HepG2 (cell line): ENCODE results near the gene HKDC1. TPM values are rescaled to one million over a fixed set of nuclear protein-coding genes. Genes with fewer than 3 reads are reported as not detected.

Source experiments
- ATAC-seq: fragments of 200-7000 bp; cut with Tn5 transposase; 3 replicates; pipeline ENCODE4 v1.9.1; 2020; ENCODE audit warnings: mild to moderate bottlenecking, moderate library complexity
- BruUV-seq: library from RNA; stranded (reverse); fragments of 400-500 nt; replicated peaks from 2 replicates; lab custom pipeline; 2021; lab: Mats Ljungman, UMichigan
- CTCF ChIA-PET: fragments of 300-600 bp; formaldehyde crosslinking; extraction: SDS; loops from one replicate; lab custom pipeline; 2021; ENCODE audit warnings: low total read pairs, inconsistent platforms, low intra/inter-chr PET ratio; lab: Yijun Ruan, JAX
- POLR2A ChIA-PET: fragments of 350-600 bp; sonication (Branson Sonifier 250); formaldehyde crosslinking; loops from one replicate; lab custom pipeline; 2020; ENCODE audit warnings: antibody characterized with exemption, inconsistent platforms; lab: Yijun Ruan, JAX
- DNase-seq: peaks from one replicate; pipeline ENCODE4 v3.0.0-alpha.2; 2015; ENCODE audit warnings: low spot score
- FAIRE-seq: peaks from 3 replicates; lab custom pipeline; 2011; peaks lifted over from hg19 to GRCh38; lab: Jason Lieb, UNC
- H2AFZ ChIP-seq: one replicate; pipeline ENCODE4 v1.6.1; 2011; ENCODE audit warnings: low read length, inconsistent platforms
- H3K27ac ChIP-seq: fragments of 300-600 bp; 3 replicates; pipeline ENCODE4 v1.8.0; 2011; ENCODE audit warnings: mixed run types, mild to moderate bottlenecking, mixed read lengths, low read length, inconsistent platforms; ENCODE audit not compliant: insufficient read depth; ENCODE audit errors: extremely low read length
- H3K27me3 ChIP-seq, 2 experiments: fragments of 200-600 bp in 1 of 2; 2 replicates in 1 of 2; 3 replicates in 1 of 2; pipeline versions ENCODE4 v1.6.0 to v1.8.0; 2011; ENCODE audit warnings: low read length in 2 of 2, mild to moderate bottlenecking in 2 of 2, moderate library complexity in 2 of 2, inconsistent platforms in 1 of 2; ENCODE audit not compliant: insufficient read depth in 2 of 2, control insufficient read depth in 1 of 2
- H3K36me3 ChIP-seq, 2 experiments: fragments of 200-600 bp in 1 of 2; replicated peaks in 1 of 2; 2 replicates in 1 of 2; 3 replicates in 1 of 2; pipeline versions ENCODE4 v1.5.1 to v1.8.0; 2011; ENCODE audit warnings: low read length in 2 of 2, inconsistent platforms in 1 of 2; ENCODE audit not compliant: insufficient read depth in 2 of 2, control insufficient read depth in 1 of 2
- H3K4me1 ChIP-seq: 2 replicates; pipeline ENCODE4 v1.5.1; 2012; ENCODE audit warnings: low read length, inconsistent platforms; ENCODE audit not compliant: insufficient read depth
- H3K4me2 ChIP-seq: 2 replicates; pipeline ENCODE4 v1.6.0; 2011; ENCODE audit warnings: low read depth, low read length, inconsistent platforms
- H3K4me3 ChIP-seq, 3 experiments: fragments of 200-600 bp in 1 of 3; sonication (generic), shearing (Covaris generic) in 1 of 3; replicated peaks in 1 of 3; 2 replicates each; pipeline ENCODE4 v1.5.1; 2011 to 2016; ENCODE audit warnings: low read length in 3 of 3, inconsistent platforms in 2 of 3, low read depth in 2 of 3, mild to moderate bottlenecking in 2 of 3, control low read depth in 1 of 3, mixed read lengths in 1 of 3; ENCODE audit not compliant: insufficient read depth in 1 of 3
- H3K79me2 ChIP-seq: one replicate; pipeline ENCODE4 v1.6.1; 2011; ENCODE audit warnings: low read length, inconsistent platforms; ENCODE audit not compliant: insufficient read depth
- H3K9ac ChIP-seq: 2 replicates; pipeline ENCODE4 v1.6.0; 2011; ENCODE audit warnings: mild to moderate bottlenecking, low read depth, low read length, inconsistent platforms; ENCODE audit not compliant: insufficient read depth
- H3K9me3 ChIP-seq: 2 replicates; pipeline ENCODE4 v1.5.1; 2012; ENCODE audit warnings: mild to moderate bottlenecking, low read length
- H4K20me1 ChIP-seq: 2 replicates; pipeline ENCODE4 v1.6.0; 2011; ENCODE audit warnings: inconsistent platforms, mild to moderate bottlenecking, low read length, moderate library complexity; ENCODE audit not compliant: insufficient read depth
- FOXP1 ChIP-seq, 2 experiments: fragments of 450-650 bp in 1 of 2; IDR thresholded peaks; 2 replicates each; pipeline ENCODE4 v1.6.1; 2017 to 2018; ENCODE audit warnings: antibody characterized with exemption in 1 of 2
- HMGA1 ChIP-seq: sonication (generic); formaldehyde crosslinking; conservative IDR thresholded peaks from 2 replicates; pipeline ENCODE4 v1.4.0; 2020; ENCODE audit warnings: missing genetic modification reagents
- MXI1 ChIP-seq: IDR thresholded peaks from 3 replicates; pipeline ENCODE4 v1.6.1; 2012; ENCODE audit warnings: low read depth, low read length, inconsistent platforms, borderline replicate concordance
- MYNN ChIP-seq: sonication (generic); formaldehyde crosslinking; IDR thresholded peaks from 2 replicates; pipeline ENCODE4 v1.4.0; 2020; ENCODE audit warnings: mild to moderate bottlenecking, low read depth, missing genetic modification reagents
- NR2F1 ChIP-seq, 2 experiments: fragments of 450-650 bp in 1 of 2; formaldehyde crosslinking in 1 of 2; IDR thresholded peaks; 2 replicates each; pipeline versions ENCODE4 v1.5.0 to v1.6.1; 2016 to 2020; ENCODE audit warnings: mild to moderate bottlenecking in 1 of 2, missing compliant biosample characterization in 1 of 2, missing genetic modification reagents in 1 of 2, moderate library complexity in 1 of 2
- RBFOX2 ChIP-seq: fragments of 200-400 bp; formaldehyde crosslinking; IDR thresholded peaks from 2 replicates; pipeline ENCODE4 v1.6.1; 2017; ENCODE audit warnings: low read depth, mild to moderate bottlenecking, low read length
- RFXANK ChIP-seq: IDR thresholded peaks from 2 replicates; pipeline ENCODE4 v1.6.1; 2016
- SMAD3 ChIP-seq: sonication (generic); formaldehyde crosslinking; IDR thresholded peaks from 2 replicates; pipeline ENCODE4 v1.4.0; 2020; ENCODE audit warnings: missing genetic modification reagents
- TEAD2 ChIP-seq: sonication (generic); formaldehyde crosslinking; IDR thresholded peaks from 2 replicates; pipeline ENCODE4 v1.9.0; 2021; ENCODE audit warnings: missing genetic modification reagents
- ZFP36L1 ChIP-seq: sonication (generic); formaldehyde crosslinking; IDR thresholded peaks from 2 replicates; pipeline ENCODE4 v1.8.0; 2022; ENCODE audit warnings: mild to moderate bottlenecking, missing genetic modification reagents, moderate library complexity
- ZFP37 ChIP-seq: sonication (generic); formaldehyde crosslinking; IDR thresholded peaks from 2 replicates; pipeline ENCODE4 v1.4.0; 2020; ENCODE audit warnings: missing genetic modification reagents, borderline replicate concordance
- ZFP62 ChIP-seq: sonication (generic); formaldehyde crosslinking; IDR thresholded peaks from 2 replicates; pipeline ENCODE4 v1.4.0; 2020; ENCODE audit warnings: missing genetic modification reagents
- ZNF562 ChIP-seq: sonication (generic); formaldehyde crosslinking; IDR thresholded peaks from 2 replicates; pipeline ENCODE4 v1.8.0; 2022; ENCODE audit warnings: missing genetic modification reagents, borderline replicate concordance
- WGBS: methylation state at CpG from one replicate; pipeline ENCODE4 v1.1.6; 2017; ENCODE audit warnings: low lambda C conversion rate; 5-methylcytosine and 5-hydroxymethylcytosine counted together
- in situ Hi-C: cut with HindIII; loops from 2 replicates; pipeline ENCODE4 v1.10.0; 2017; ENCODE audit warnings: low pct_unique_long_range_greater_than_20kb; ENCODE audit not compliant: extremely low pct_ligation_motif_present
- intact Hi-C: fragments of 100-400 bp; cut with micrococcal nuclease; formaldehyde crosslinking; loops from one replicate; pipeline ENCODE4 v1.10.0; 2022; ENCODE audit not compliant: unreplicated experiment
- polyA plus RNA-seq, 8 experiments: library from polyadenylated mRNA; depleted of rRNA in 3 of 8; stranded (reverse) in 7 of 8; unstranded in 1 of 8; fragments of >200 nt; fragmentation: Illumina TruSeq in 4 of 8; extraction: Trizol in 4 of 8; gene quantifications; 2 replicates each; pipeline versions ENCODE4 v1.2.1 to v1.2.3, GENCODE V29; 2011 to 2016; ENCODE audit warnings: low read depth in 4 of 8, missing spikeins in 1 of 8, mixed read lengths in 1 of 8; ENCODE audit not compliant: insufficient read depth in 1 of 8
- total RNA-seq, 5 experiments: library from RNA; depleted of rRNA; stranded (reverse); fragments of >200 nt; fragmentation: Illumina TruSeq; extraction: Trizol; gene quantifications; 2 replicates each; pipeline ENCODE4 v1.2.3, GENCODE V29; 2016; ENCODE audit warnings: low read depth in 1 of 5
- TF ChIP-seq, protein P1 (sequence below): sonication (generic); formaldehyde crosslinking; IDR thresholded peaks from 2 replicates; pipeline ENCODE4 v1.5.1; 2020; ENCODE audit warnings: missing genetic modification reagents, mild to moderate bottlenecking, borderline replicate concordance
- TF ChIP-seq, protein P2 (sequence below): sonication (generic); formaldehyde crosslinking; IDR thresholded peaks from 2 replicates; pipeline ENCODE4 v1.4.0; 2020; ENCODE audit warnings: missing genetic modification reagents
- TF ChIP-seq, protein P3 (sequence below): sonication (generic); formaldehyde crosslinking; IDR thresholded peaks from 2 replicates; pipeline ENCODE4 v1.4.0; 2020; ENCODE audit warnings: missing genetic modification reagents, low read depth, mild to moderate bottlenecking, borderline replicate concordance
- TF ChIP-seq, protein P4 (sequence below): IDR thresholded peaks from 2 replicates; pipeline ENCODE4 v1.4.0; 2020; ENCODE audit warnings: mild to moderate bottlenecking, missing genetic modification reagents

Gene HKDC1
- total and polyA plus RNA-seq, 2 of the 13 experiments (the other 11 are each of a cell fraction or from before 2014, with no cell fraction given) = 8.1 to 12.4 TPM

DNA sequence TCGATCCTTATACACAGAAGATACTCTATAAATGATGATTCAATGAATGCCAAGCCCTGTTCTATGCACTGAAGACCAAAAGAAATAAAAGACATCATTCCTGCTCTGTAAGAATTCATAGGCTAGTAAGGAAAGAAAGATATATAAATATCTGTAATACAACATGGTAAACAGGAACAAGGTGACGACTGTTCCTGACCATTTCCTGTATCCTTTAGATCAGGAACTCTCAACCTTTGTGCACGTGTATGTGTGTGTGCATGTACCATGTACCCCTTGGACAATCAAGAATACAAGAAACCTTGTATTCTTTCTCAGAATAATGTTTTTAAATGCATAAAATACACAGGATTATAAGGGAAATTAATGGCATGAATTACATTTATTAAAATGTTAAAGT, 50.9 kb downstream of the HKDC1 start (continued):
- no peak for TF ChIP-seq HMGA1 (CRISPR knock-in tag)

DNA sequence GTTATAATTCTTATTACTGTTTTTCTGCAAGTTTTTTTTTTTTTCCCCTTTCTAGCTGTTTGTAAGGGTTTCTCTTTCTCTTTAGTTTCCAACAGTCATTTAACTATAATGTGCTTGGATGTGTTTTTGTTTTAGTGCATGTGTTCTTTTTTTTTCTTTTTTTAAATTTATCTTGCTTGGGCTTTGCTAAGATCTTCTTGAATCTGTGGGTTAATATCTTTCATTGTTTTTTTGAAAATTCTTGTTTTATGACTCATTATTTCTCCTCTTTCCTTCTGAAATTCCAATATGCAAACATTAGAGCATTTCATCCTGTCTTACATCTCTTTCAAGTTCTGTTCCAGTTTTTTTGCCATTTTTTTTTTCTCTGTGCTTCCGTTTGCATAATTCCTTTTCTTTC, 52.5 kb downstream of the HKDC1 start:
- TF ChIP-seq, protein P1, sequence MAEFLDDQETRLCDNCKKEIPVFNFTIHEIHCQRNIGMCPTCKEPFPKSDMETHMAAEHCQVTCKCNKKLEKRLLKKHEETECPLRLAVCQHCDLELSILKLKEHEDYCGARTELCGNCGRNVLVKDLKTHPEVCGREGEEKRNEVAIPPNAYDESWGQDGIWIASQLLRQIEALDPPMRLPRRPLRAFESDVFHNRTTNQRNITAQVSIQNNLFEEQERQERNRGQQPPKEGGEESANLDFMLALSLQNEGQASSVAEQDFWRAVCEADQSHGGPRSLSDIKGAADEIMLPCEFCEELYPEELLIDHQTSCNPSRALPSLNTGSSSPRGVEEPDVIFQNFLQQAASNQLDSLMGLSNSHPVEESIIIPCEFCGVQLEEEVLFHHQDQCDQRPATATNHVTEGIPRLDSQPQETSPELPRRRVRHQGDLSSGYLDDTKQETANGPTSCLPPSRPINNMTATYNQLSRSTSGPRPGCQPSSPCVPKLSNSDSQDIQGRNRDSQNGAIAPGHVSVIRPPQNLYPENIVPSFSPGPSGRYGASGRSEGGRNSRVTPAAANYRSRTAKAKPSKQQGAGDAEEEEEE (CRISPR knock-in tag) = no peak
- TF ChIP-seq ZFP36L1 (no peak), MYNN (CRISPR knock-in tag) (no peak), RBFOX2 (no peak), RFXANK (no peak), SMAD3 (CRISPR knock-in tag) (no peak), NR2F1 (CRISPR knock-in tag; IDR thresholded peaks at IDR 0.05) (no peak), ZFP37 (CRISPR knock-in tag) (no peak), FOXP1 (IDR thresholded peaks at IDR 0.05) (no peak), FOXP1 (CRISPR knock-in tag; IDR thresholded peaks at IDR 0.05) (no peak), ZNF562 (CRISPR knock-in tag) (no peak), ZFP62 (no peak), MXI1 (no peak), TEAD2 (CRISPR knock-in tag) (no peak)
- TF ChIP-seq, protein P2, sequence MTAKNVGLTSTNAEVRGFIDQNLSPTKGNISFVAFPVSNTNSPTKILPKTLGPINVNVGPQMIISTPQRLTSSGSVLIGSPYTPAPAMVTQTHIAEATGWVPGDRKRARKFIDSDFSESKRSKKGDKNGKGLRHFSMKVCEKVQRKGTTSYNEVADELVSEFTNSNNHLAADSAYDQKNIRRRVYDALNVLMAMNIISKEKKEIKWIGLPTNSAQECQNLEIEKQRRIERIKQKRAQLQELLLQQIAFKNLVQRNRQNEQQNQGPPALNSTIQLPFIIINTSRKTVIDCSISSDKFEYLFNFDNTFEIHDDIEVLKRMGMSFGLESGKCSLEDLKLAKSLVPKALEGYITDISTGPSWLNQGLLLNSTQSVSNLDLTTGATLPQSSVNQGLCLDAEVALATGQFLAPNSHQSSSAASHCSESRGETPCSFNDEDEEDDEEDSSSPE (CRISPR knock-in tag) = no peak
- TF ChIP-seq, protein P3, sequence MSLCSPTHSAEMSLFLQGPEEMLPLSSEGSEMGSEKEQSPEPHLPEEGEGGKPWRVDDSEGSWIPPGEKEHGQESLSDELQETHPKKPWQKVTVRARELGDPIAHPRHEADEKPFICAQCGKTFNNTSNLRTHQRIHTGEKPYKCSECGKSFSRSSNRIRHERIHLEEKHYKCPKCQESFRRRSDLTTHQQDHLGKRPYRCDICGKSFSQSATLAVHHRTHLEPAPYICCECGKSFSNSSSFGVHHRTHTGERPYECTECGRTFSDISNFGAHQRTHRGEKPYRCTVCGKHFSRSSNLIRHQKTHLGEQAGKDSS (CRISPR knock-in tag) = no peak
- TF ChIP-seq, protein P4, sequence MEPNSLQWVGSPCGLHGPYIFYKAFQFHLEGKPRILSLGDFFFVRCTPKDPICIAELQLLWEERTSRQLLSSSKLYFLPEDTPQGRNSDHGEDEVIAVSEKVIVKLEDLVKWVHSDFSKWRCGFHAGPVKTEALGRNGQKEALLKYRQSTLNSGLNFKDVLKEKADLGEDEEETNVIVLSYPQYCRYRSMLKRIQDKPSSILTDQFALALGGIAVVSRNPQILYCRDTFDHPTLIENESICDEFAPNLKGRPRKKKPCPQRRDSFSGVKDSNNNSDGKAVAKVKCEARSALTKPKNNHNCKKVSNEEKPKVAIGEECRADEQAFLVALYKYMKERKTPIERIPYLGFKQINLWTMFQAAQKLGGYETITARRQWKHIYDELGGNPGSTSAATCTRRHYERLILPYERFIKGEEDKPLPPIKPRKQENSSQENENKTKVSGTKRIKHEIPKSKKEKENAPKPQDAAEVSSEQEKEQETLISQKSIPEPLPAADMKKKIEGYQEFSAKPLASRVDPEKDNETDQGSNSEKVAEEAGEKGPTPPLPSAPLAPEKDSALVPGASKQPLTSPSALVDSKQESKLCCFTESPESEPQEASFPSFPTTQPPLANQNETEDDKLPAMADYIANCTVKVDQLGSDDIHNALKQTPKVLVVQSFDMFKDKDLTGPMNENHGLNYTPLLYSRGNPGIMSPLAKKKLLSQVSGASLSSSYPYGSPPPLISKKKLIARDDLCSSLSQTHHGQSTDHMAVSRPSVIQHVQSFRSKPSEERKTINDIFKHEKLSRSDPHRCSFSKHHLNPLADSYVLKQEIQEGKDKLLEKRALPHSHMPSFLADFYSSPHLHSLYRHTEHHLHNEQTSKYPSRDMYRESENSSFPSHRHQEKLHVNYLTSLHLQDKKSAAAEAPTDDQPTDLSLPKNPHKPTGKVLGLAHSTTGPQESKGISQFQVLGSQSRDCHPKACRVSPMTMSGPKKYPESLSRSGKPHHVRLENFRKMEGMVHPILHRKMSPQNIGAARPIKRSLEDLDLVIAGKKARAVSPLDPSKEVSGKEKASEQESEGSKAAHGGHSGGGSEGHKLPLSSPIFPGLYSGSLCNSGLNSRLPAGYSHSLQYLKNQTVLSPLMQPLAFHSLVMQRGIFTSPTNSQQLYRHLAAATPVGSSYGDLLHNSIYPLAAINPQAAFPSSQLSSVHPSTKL (CRISPR knock-in tag) = no peak
- TF ChIP-seq, all 625 proteins: peak for 0
- Histone ChIP-seq H3K9ac (no peak overlapping the region), H3K4me1 (peaks cover 7% of the 10 kb centered on the region; the same call in 1 of the 2 replicates), H3K9me3 (no peaks in the 10 kb centered on the region), H3K4me3 (no peak overlapping the region), H3K36me3 (no peaks in the 10 kb centered on the region), H3K4me2 (no peak overlapping the region), H3K27ac (no peak overlapping the region), H3K27me3 (no peaks in the 10 kb centered on the region; a peak in 1 of 5 replicates), H3K79me2 (no peaks in the 10 kb centered on the region), H4K20me1 (no peaks in the 10 kb centered on the region), H2AFZ (no peak overlapping the region)
- intact Hi-C loops = no loop called here
- ChIA-PET CTCF (no interaction called here), POLR2A (no interaction called here)
- WGBS = 2% methylated on average over 1 of the region's 1 CpG
- BruUV-seq = no TSS peak
- ATAC-seq = no peak
- no peak for DNase-seq
- FAIRE-seq = no peak
- in situ Hi-C loops = no loop called here
